SK-N-SH treated with all-trans-retinoic acid at 6 μM for 48 hours (cell line): Measurements from ENCODE around the gene TAS2R41.

Experiments
- ATAC-seq: fragments of 200-7000 bp; cut with Tn5 transposase; 3 replicates; pipeline ENCODE4 v1.9.1; 2020; ENCODE audit warnings: mild to moderate bottlenecking, moderate library complexity
- ARNTL ChIP-seq: fragments of 450-650 bp; formaldehyde crosslinking; IDR thresholded peaks from 2 replicates; pipeline ENCODE4 v1.5.0; 2020; ENCODE audit warnings: low read depth, mild to moderate bottlenecking, moderate library complexity, borderline replicate concordance
- BACH2 ChIP-seq: fragments of 250-450 bp; sonication (Bioruptor Pico); IDR thresholded peaks from 2 replicates; pipeline ENCODE4 v1.9.0; 2021; ENCODE audit warnings: mild to moderate bottlenecking, borderline replicate concordance
- ESRRG ChIP-seq: fragments of 250-450 bp; sonication (Bioruptor Pico); IDR thresholded peaks from 2 replicates; pipeline ENCODE4 v1.6.1; 2021; ENCODE audit warnings: mild to moderate bottlenecking
- ISL1 ChIP-seq: fragments of 250-450 bp; sonication (Bioruptor Pico); IDR thresholded peaks from 2 replicates; pipeline ENCODE4 v2.1.2; 2022; ENCODE audit warnings: mild to moderate bottlenecking, moderate library complexity
- OSR1 ChIP-seq: fragments of 250-450 bp; sonication (Bioruptor Pico); IDR thresholded peaks from 2 replicates; pipeline ENCODE4 v1.8.0; 2022; ENCODE audit warnings: moderate library complexity, mild to moderate bottlenecking, inconsistent platforms
- PPARA ChIP-seq: fragments of 250-450 bp; sonication (Bioruptor Pico); IDR thresholded peaks from 2 replicates; pipeline ENCODE4 v1.5.0; 2020; ENCODE audit warnings: mild to moderate bottlenecking, borderline replicate concordance
- RARB ChIP-seq: fragments of 250-450 bp; sonication (Bioruptor Pico); IDR thresholded peaks from 2 replicates; pipeline ENCODE4 v1.8.0; 2021; ENCODE audit warnings: mild to moderate bottlenecking, moderate library complexity
- SNAI2 ChIP-seq: fragments of 250-450 bp; sonication (Bioruptor Pico); IDR thresholded peaks from 2 replicates; pipeline ENCODE4 v1.5.0; 2020; ENCODE audit warnings: mild to moderate bottlenecking, moderate library complexity
- TCF4 ChIP-seq: fragments of 250-450 bp; sonication (Bioruptor Pico); IDR thresholded peaks from 2 replicates; pipeline ENCODE4 v1.8.0; 2021; ENCODE audit warnings: mild to moderate bottlenecking, moderate library complexity, borderline replicate concordance
- ZC3H10 ChIP-seq: fragments of 250-450 bp; sonication (Bioruptor Pico); IDR thresholded peaks from 2 replicates; pipeline ENCODE4 v1.5.1; 2021; ENCODE audit warnings: mild to moderate bottlenecking, moderate library complexity
- ZNF70 ChIP-seq: fragments of 450-650 bp; formaldehyde crosslinking; IDR thresholded peaks from 2 replicates; pipeline ENCODE4 v1.5.0; 2020; ENCODE audit warnings: mild to moderate bottlenecking, moderate library complexity
- TF ChIP-seq, protein P1 (sequence below): fragments of 250-450 bp; sonication (Bioruptor Pico); IDR thresholded peaks from 2 replicates; pipeline ENCODE4 v1.5.0; 2020; ENCODE audit warnings: mild to moderate bottlenecking, moderate library complexity
- TF ChIP-seq, protein P2 (sequence below): fragments of 250-450 bp; sonication (Bioruptor Pico); IDR thresholded peaks from 2 replicates; pipeline ENCODE4 v1.8.0; 2021; ENCODE audit warnings: low read depth, mild to moderate bottlenecking, moderate library complexity, borderline replicate concordance
- TF ChIP-seq, protein P3 (sequence below): fragments of 250-450 bp; sonication (Bioruptor Pico); IDR thresholded peaks from 2 replicates; pipeline ENCODE4 v1.8.0; 2020; ENCODE audit warnings: mild to moderate bottlenecking, moderate library complexity, borderline replicate concordance

Gene TAS2R41, protein sequence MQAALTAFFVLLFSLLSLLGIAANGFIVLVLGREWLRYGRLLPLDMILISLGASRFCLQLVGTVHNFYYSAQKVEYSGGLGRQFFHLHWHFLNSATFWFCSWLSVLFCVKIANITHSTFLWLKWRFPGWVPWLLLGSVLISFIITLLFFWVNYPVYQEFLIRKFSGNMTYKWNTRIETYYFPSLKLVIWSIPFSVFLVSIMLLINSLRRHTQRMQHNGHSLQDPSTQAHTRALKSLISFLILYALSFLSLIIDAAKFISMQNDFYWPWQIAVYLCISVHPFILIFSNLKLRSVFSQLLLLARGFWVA

DNA sequence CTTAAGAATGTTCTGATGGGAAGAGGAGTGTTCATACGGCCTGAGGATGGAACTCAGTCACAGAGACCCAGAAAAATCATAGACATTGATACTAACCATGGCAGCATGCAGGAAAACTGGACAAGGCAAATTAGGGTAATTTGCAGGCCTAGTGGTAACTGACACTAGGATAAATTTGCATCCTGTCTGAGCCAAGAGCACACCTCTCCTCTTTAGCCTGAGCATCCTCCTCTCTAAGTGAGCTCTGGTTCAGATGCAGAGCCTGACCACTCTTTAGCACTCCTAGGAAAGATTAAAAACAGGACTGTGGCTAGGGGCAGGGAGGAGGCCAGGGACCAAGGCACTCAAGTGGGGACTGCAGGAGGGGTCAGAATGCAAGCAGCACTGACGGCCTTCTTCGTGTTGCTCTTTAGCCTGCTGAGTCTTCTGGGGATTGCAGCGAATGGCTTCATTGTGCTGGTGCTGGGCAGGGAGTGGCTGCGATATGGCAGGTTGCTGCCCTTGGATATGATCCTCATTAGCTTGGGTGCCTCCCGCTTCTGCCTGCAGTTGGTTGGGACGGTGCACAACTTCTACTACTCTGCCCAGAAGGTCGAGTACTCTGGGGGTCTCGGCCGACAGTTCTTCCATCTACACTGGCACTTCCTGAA, at the start of gene TAS2R41:
Gene TAS2R41, plus strand, starts transcription at position 373 of the 650 bp plus-strand sequence. Its CDS starts 0 bp downstream, at position 373.
- ATAC-seq: peak; percentile 35
- TF ChIP-seq TCF4: no peak

DNA sequence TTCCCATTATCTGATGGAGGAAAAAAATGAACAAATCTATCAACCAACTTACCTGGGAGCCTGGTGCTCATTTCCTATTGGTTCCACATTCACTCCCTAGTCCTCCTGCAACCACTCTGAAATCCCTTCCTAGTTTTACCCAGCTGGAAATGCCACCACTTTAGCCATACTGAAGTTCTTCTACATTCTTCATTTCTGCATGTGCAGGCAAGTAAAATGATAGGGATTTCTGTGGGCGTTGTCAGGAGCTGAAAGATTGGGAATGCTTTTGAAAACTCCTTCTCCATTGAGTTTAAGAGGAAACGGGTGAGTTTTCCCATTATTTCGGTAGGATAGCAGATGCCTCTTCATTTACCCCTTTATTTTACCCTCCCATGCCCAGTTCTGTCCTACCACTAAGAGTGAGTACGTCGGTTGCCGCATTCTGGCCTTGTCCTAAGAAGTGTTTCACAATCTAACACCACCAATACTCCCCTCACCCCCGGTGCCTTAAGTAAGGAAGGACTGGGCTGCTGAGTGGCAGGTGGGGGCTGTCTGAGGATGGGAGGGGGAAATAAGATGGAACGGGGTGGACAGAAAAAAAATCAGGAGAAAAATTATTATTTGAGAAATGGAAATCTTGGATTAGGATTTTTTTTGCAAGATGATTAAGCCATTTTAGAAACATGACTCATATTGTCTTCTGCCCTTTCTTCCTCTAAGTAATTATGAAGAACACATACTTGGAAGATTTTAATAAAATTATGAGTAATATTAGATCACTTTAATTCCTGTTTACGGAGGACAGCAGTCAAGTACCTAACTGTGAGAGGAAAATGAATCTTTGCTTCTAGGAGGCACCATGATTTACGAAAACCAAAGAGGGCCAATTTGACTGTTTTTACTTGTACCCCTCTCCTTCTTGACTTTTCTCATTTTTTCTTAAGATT, 47.6 kb upstream of the TAS2R41 start:
- peak; percentile 81 for ATAC-seq
- TF ChIP-seq OSR1 (CRISPR knock-in tag) (no peak), ZC3H10 (CRISPR knock-in tag) (peak; percentile 85), ISL1 (CRISPR knock-in tag) (peak; percentile 67)
- TF ChIP-seq, all 23 proteins: peak for 2

DNA sequence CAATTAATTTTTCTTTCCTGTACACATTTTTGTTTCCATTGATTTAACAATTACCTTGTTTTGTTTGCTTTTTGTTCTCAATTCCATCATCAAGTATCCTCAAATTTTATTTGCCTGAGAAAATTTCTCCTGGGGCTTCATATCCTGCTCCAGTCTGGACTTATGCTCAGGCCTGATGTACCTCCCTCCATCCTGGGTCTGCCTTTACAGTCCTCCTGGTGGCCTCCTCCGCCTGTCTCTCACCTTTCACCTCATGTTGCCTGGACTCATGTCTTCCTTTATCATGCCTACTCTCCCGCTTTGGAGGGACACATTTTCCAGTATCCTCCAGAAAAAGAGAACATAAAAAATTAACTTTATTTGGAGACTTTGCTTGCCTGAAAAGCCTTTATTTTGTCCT, 46.6 kb upstream of the TAS2R41 start:
- ATAC-seq: peak; percentile 18; the same call in 1 of the 3 replicates
- TF ChIP-seq SNAI2 (CRISPR knock-in tag) (no peak), BACH2 (CRISPR knock-in tag) (no peak)
- TF ChIP-seq, protein P1, sequence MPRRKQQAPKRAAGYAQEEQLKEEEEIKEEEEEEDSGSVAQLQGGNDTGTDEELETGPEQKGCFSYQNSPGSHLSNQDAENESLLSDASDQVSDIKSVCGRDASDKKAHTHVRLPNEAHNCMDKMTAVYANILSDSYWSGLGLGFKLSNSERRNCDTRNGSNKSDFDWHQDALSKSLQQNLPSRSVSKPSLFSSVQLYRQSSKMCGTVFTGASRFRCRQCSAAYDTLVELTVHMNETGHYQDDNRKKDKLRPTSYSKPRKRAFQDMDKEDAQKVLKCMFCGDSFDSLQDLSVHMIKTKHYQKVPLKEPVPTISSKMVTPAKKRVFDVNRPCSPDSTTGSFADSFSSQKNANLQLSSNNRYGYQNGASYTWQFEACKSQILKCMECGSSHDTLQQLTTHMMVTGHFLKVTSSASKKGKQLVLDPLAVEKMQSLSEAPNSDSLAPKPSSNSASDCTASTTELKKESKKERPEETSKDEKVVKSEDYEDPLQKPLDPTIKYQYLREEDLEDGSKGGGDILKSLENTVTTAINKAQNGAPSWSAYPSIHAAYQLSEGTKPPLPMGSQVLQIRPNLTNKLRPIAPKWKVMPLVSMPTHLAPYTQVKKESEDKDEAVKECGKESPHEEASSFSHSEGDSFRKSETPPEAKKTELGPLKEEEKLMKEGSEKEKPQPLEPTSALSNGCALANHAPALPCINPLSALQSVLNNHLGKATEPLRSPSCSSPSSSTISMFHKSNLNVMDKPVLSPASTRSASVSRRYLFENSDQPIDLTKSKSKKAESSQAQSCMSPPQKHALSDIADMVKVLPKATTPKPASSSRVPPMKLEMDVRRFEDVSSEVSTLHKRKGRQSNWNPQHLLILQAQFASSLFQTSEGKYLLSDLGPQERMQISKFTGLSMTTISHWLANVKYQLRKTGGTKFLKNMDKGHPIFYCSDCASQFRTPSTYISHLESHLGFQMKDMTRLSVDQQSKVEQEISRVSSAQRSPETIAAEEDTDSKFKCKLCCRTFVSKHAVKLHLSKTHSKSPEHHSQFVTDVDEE (CRISPR knock-in tag): no peak
- TF ChIP-seq, protein P2, sequence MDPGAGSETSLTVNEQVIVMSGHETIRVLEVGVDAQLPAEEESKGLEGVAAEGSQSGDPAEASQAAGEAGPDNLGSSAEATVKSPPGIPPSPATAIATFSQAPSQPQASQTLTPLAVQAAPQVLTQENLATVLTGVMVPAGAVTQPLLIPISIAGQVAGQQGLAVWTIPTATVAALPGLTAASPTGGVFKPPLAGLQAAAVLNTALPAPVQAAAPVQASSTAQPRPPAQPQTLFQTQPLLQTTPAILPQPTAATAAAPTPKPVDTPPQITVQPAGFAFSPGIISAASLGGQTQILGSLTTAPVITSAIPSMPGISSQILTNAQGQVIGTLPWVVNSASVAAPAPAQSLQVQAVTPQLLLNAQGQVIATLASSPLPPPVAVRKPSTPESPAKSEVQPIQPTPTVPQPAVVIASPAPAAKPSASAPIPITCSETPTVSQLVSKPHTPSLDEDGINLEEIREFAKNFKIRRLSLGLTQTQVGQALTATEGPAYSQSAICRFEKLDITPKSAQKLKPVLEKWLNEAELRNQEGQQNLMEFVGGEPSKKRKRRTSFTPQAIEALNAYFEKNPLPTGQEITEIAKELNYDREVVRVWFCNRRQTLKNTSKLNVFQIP: no peak
- TF ChIP-seq, all 23 proteins: peak for 0

DNA sequence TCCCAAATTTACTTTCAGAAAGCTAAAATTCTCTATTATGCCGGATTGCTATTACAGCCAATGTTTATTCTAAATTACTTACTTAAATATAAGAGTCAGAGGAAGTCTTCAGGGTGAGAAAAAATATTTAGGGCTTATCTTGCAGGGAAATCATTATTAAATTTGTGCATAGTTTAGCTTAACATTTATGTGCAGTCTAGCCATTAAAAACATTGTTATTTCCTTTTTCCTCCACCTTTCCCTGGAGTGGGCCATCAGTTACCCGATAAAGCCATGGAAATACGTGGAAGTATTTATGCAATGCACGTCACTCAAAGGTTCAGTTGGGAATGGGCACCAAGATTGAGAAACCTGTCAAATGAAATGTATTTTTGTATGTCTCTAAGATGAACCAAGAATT, 43.9 kb upstream of the TAS2R41 start:
- no peak for ATAC-seq
- TF ChIP-seq RARB (CRISPR knock-in tag) (no peak), ESRRG (CRISPR knock-in tag) (no peak), TCF4 (no peak), OSR1 (CRISPR knock-in tag) (no peak)
- TF ChIP-seq, protein P1 (CRISPR knock-in tag): no peak
- TF ChIP-seq, protein P3, sequence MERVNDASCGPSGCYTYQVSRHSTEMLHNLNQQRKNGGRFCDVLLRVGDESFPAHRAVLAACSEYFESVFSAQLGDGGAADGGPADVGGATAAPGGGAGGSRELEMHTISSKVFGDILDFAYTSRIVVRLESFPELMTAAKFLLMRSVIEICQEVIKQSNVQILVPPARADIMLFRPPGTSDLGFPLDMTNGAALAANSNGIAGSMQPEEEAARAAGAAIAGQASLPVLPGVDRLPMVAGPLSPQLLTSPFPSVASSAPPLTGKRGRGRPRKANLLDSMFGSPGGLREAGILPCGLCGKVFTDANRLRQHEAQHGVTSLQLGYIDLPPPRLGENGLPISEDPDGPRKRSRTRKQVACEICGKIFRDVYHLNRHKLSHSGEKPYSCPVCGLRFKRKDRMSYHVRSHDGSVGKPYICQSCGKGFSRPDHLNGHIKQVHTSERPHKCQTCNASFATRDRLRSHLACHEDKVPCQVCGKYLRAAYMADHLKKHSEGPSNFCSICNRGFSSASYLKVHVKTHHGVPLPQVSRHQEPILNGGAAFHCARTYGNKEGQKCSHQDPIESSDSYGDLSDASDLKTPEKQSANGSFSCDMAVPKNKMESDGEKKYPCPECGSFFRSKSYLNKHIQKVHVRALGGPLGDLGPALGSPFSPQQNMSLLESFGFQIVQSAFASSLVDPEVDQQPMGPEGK (CRISPR knock-in tag): no peak

DNA sequence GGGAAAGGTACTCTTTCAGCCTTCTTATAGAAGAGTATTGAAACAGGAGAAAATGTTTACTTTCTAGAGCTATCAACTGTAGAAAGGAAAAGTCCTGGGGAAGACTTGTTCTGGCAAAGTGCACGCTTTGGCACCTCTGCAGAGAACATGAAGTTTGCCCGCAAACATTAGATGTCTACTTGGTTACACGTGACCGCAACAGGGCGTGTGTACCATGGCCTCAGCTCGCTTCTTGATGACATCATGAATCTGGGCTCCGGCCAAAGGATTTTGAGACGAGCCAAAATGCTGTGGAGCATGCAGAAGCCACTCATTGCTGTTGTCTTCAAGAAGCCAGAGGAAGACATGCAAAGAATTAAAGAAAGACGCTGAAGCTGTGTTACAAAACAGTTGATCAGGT, 43.0 kb upstream of the TAS2R41 start:
- ATAC-seq: no peak
- TF ChIP-seq, protein P1 (CRISPR knock-in tag): no peak
- TF ChIP-seq TCF4 (no peak), ZNF70 (CRISPR knock-in tag) (no peak), ARNTL (CRISPR knock-in tag) (no peak), ZC3H10 (CRISPR knock-in tag) (no peak), PPARA (CRISPR knock-in tag) (no peak)
- TF ChIP-seq, protein P2: no peak
